AML-193 (cell line): Measurements from ENCODE around the gene NPHP4.
"Not testable (repeated sequence)": the region's sequence is repeated elsewhere in the genome, so short reads cannot be mapped to it uniquely, and the experiment has no call there.

ENCODE experiments used
- DNase-seq, 2 experiments: peaks; one replicate each; lab custom pipeline; 2025; lab: John Stamatoyannopoulos, UW

NPHP4 gene

GRCh38 chr1:5911871-5912271 lies 80.4 kb downstream of the NPHP4 start:
- no peak for DNase-seq

GRCh38 chr1:5911157-5911556 lies 81.1 kb downstream of the NPHP4 start:
- DNase-seq: no peak

GRCh38 chr1:5910666-5911065 lies 81.6 kb downstream of the NPHP4 start:
- DNase-seq: no peak

- no peak for DNase-seq
Observed at GRCh38 chr1:5910276-5910620, 82.0 kb downstream of the NPHP4 start.

- no peak for DNase-seq
Observed at GRCh38 chr1:5909576-5910275, 82.5 kb downstream of the NPHP4 start.

- no peak for DNase-seq
Observed at GRCh38 chr1:5908461-5909375, 83.5 kb downstream of the NPHP4 start.

GRCh38 chr1:5907966-5908365 lies 84.3 kb downstream of the NPHP4 start:
- no peak for DNase-seq

- no peak for DNase-seq
Observed at GRCh38 chr1:5907386-5907785, 84.8 kb downstream of the NPHP4 start.

- DNase-seq: no peak
Observed at GRCh38 chr1:5906966-5907365, 85.3 kb downstream of the NPHP4 start.

- DNase-seq: no peak
Observed at GRCh38 chr1:5906116-5906515, 86.1 kb downstream of the NPHP4 start.

- DNase-seq: no peak
Observed at GRCh38 chr1:5905436-5905835, 86.8 kb downstream of the NPHP4 start.

- DNase-seq: no peak
Observed at GRCh38 chr1:5904551-5904950, 87.7 kb downstream of the NPHP4 start.

GRCh38 chr1:5903680-5904079 lies 88.5 kb downstream of the NPHP4 start:
- DNase-seq: no peak

GRCh38 chr1:5903031-5903430 lies 89.2 kb downstream of the NPHP4 start:
- DNase-seq: no peak

GRCh38 chr1:5901841-5902240 lies 90.4 kb downstream of the NPHP4 start:
- DNase-seq: no peak

GRCh38 chr1:5901150-5901549 lies 91.1 kb downstream of the NPHP4 start:
- DNase-seq: no peak

GRCh38 chr1:5898266-5898665 lies 94.0 kb downstream of the NPHP4 start:
- no peak for DNase-seq

- DNase-seq: no peak
Observed at GRCh38 chr1:5896706-5897660, 95.2 kb downstream of the NPHP4 start.

- DNase-seq: no peak
Observed at GRCh38 chr1:5895446-5896406, 96.5 kb downstream of the NPHP4 start.

GRCh38 chr1:5893699-5894278 lies 98.4 kb downstream of the NPHP4 start:
- not testable (repeated sequence) for DNase-seq

- DNase-seq: no peak
Observed at GRCh38 chr1:5892329-5892728, 99.9 kb downstream of the NPHP4 start.
